DOHH2 (cell line): ENCODE results near the gene TTLL3.

ENCODE experiments used
- H3F3A ChIP-seq: fragments of 200-600 bp; sonication (generic), shearing (Covaris generic); 2 replicates; pipeline ENCODE4 v1.6.0; 2016; ENCODE audit warnings: antibody characterized with exemption, mild to moderate bottlenecking; ENCODE audit not compliant: control insufficient read depth, insufficient read depth
- H3K27ac ChIP-seq: fragments of 200-600 bp; sonication (generic); 2 replicates; pipeline ENCODE4 v1.5.1; 2014; ENCODE audit warnings: low read depth, mild to moderate bottlenecking, low read length, moderate library complexity
- H3K27me3 ChIP-seq: fragments of 200-600 bp; sonication (generic); 2 replicates; pipeline ENCODE4 v1.6.1; 2014; ENCODE audit warnings: mild to moderate bottlenecking, low read length, mixed read lengths; ENCODE audit not compliant: control insufficient read depth
- H3K36me3 ChIP-seq: fragments of 200-600 bp; sonication (generic); 2 replicates; pipeline ENCODE4 v1.6.1; 2014; ENCODE audit warnings: mild to moderate bottlenecking, low read length, moderate library complexity, mixed read lengths; ENCODE audit not compliant: control insufficient read depth
- H3K4me1 ChIP-seq: fragments of 200-600 bp; sonication (generic); 2 replicates; pipeline ENCODE4 v1.6.1; 2014; ENCODE audit warnings: mild to moderate bottlenecking, low read length, mixed read lengths; ENCODE audit not compliant: control insufficient read depth
- H3K4me2 ChIP-seq: fragments of 200-600 bp; sonication (generic); 2 replicates; pipeline ENCODE4 v1.6.0; 2014; ENCODE audit warnings: mild to moderate bottlenecking, low read length, moderate library complexity
- H3K4me3 ChIP-seq: fragments of 200-600 bp; sonication (generic); 2 replicates; pipeline ENCODE4 v1.5.1; 2014; ENCODE audit warnings: mild to moderate bottlenecking, low read length, mixed read lengths
- H3K79me2 ChIP-seq: fragments of 200-600 bp; sonication (generic); 2 replicates; pipeline ENCODE4 v1.6.1; 2014; ENCODE audit warnings: mild to moderate bottlenecking, low read length, mixed read lengths; ENCODE audit not compliant: control insufficient read depth
- H3K9me2 ChIP-seq: fragments of 200-600 bp; sonication (generic); replicated peaks from 2 replicates; pipeline ENCODE4 v1.6.1; 2014; ENCODE audit warnings: mild to moderate bottlenecking, low read length, mixed read lengths; ENCODE audit not compliant: control insufficient read depth
- H3K9me3 ChIP-seq: fragments of 200-600 bp; sonication (generic); 2 replicates; pipeline ENCODE4 v1.6.1; 2014; ENCODE audit warnings: antibody characterized with exemption, low read length, mixed read lengths; ENCODE audit not compliant: control insufficient read depth, insufficient read depth
- H4K20me1 ChIP-seq: fragments of 200-600 bp; sonication (generic); 2 replicates; pipeline ENCODE4 v1.6.0; 2014; ENCODE audit warnings: low read depth, mild to moderate bottlenecking, antibody characterized with exemption, low read length, moderate library complexity; ENCODE audit not compliant: control insufficient read depth, insufficient read depth
- EZH2phosphoT487 ChIP-seq: fragments of 200-600 bp; sonication (generic); IDR thresholded peaks from 2 replicates; pipeline ENCODE4 v1.6.1; 2017; ENCODE audit warnings: borderline replicate concordance, mild to moderate bottlenecking, antibody characterized with exemption, low read length, moderate library complexity, mixed read lengths
- TF ChIP-seq, protein P1 (sequence below): fragments of 200-600 bp; sonication (generic); IDR thresholded peaks from one replicate; pipeline ENCODE4 v1.5.1; 2014; ENCODE audit warnings: antibody characterized with exemption, mild to moderate bottlenecking, low read depth, low read length; ENCODE audit not compliant: poor library complexity, severe bottlenecking

Gene TTLL3

DNA sequence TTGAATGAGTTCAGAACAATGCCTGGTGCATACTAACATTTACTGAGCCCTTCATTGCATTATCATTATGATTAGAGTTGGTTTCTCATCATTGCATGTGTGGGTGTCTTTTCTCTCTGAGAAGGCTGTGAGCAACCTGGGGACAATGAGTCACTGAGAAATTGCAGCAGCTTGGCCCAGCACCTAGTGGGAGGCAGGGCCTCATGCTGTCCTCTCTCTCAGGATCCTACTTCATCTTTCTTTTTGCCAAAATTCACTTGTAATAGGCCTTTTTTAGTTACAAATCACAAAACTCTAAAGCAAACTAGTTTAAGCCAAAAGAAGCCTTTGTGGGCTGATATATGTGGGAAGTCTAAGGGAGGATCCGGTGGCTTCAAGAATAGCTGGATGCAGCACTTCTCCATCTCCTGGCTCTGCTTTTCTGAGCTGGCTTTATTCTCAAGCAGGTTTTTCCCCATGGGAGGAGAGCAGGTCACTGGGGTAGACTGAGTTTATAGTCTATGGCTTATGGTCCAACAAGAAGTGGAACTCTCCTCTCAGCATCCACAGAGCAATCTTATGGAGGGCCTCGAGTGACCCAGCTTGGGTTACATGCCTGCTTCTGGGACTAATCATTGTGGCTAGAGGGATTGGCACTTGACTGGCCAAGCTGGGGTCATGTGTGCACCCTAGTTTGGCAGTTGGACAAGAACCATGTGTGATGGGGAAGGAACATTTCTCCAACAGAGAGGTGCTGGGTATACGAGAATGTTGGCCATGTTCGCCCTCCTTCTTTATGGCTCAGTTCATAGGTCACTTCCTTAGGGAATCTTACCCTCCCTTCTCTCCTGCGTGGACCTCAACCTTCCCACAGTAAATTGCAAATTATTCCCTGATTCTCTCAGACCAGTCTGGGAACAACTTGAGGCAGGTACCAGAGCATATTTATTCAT is 31.7 kb upstream of the TTLL3 start:
- peaks cover 29% of the 10 kb centered on the region for H3K36me3 ChIP-seq
- H3K9me2 ChIP-seq: no peaks in the 10 kb centered on the region
- H3K9me3 ChIP-seq: no peaks in the 10 kb centered on the region
- peaks cover 70% of the 10 kb centered on the region for H3K4me1 ChIP-seq
- no peak overlapping the region; the same call in 1 of the 2 replicates for H3K4me3 ChIP-seq
- H4K20me1 ChIP-seq: no peaks in the 10 kb centered on the region
- H3K27ac ChIP-seq: peak overlapping the region; percentile 99
- TF ChIP-seq EZH2phosphoT487: no peak
- TF ChIP-seq, protein P1, sequence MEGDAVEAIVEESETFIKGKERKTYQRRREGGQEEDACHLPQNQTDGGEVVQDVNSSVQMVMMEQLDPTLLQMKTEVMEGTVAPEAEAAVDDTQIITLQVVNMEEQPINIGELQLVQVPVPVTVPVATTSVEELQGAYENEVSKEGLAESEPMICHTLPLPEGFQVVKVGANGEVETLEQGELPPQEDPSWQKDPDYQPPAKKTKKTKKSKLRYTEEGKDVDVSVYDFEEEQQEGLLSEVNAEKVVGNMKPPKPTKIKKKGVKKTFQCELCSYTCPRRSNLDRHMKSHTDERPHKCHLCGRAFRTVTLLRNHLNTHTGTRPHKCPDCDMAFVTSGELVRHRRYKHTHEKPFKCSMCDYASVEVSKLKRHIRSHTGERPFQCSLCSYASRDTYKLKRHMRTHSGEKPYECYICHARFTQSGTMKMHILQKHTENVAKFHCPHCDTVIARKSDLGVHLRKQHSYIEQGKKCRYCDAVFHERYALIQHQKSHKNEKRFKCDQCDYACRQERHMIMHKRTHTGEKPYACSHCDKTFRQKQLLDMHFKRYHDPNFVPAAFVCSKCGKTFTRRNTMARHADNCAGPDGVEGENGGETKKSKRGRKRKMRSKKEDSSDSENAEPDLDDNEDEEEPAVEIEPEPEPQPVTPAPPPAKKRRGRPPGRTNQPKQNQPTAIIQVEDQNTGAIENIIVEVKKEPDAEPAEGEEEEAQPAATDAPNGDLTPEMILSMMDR: no peak
- H3K27me3 ChIP-seq: no peaks in the 10 kb centered on the region
- peak overlapping the region; percentile 95 for H3K4me2 ChIP-seq
- H3F3A ChIP-seq: peaks cover 30% of the 10 kb centered on the region
- H3K79me2 ChIP-seq: no peaks in the 10 kb centered on the region

DNA sequence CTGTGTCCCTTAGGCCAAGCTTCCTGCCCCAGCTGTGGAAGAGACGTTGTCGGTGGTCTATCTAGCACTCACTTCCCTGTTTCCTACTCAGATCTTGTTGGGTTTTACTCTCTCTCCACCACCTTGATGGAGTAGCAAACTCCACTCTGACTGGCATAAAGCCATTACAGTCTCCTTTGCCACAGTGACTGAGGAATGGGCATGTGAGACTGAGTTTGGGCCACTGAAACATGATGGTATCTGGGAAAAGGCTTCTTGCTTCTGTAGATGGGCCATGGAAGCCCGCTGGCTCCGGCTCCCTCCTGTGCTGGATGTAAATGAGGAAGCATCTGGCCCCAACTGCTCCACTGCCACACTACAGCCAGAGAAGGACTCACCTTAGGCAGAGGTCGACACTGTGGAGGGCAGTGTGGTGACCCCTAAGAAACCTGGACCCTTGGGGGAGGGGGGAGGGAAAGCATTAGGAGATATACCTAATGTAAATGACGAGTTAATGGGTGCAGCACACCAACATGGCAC is 30.9 kb upstream of the TTLL3 start:
- H3K79me2 ChIP-seq: no peaks in the 10 kb centered on the region
- peaks cover 30% of the 10 kb centered on the region for H3F3A ChIP-seq
- no peaks in the 10 kb centered on the region for H3K9me2 ChIP-seq
- peak overlapping the region; percentile 95 for H3K4me2 ChIP-seq
- H3K36me3 ChIP-seq: peaks cover 34% of the 10 kb centered on the region
- no peak for TF ChIP-seq EZH2phosphoT487
- TF ChIP-seq, protein P1: no peak
- H3K4me3 ChIP-seq: peak overlapping the region; percentile 70
- no peaks in the 10 kb centered on the region for H3K9me3 ChIP-seq
- H3K27me3 ChIP-seq: no peaks in the 10 kb centered on the region
- no peaks in the 10 kb centered on the region for H4K20me1 ChIP-seq
- peak overlapping the region; percentile 99 for H3K27ac ChIP-seq
- H3K4me1 ChIP-seq: peaks cover 70% of the 10 kb centered on the region

DNA sequence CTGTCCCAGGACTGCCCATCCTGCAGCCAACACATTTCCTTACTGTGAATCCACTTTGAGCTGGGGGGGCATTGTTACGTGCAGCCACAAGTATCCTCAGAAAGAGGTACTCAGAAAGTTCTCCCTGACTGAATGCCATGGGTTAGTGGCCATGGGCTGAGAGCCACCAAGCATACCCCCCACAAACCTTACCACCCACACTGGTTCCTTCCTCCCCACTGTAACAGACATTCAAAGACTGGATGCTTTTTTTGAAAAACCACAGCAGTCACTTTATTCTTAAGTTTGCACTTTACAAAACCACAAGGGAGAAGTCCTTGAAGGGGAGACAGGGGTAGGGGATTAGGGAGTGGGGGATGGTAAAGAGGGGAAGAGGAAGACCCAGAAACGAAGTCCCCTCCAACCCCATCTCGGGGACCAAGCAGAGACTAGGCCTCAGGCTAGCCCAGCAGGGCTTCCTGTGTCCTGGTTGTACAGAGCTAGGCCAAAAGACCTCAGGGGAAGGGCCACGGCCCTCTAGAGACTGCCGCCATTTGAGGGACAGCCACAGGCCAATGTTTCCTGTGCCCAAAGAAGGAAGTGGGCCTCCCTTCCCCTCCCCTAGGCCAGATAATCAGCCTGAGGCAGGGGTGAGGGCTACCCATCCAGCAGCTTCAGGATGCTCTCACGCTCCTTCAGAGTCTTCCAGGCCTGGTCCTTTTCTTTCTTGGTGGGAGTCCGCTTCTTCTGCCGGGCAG is 30.2 kb upstream of the TTLL3 start:
- peak overlapping the region; percentile 70 for H3K4me3 ChIP-seq
- H4K20me1 ChIP-seq: no peaks in the 10 kb centered on the region
- H3K27ac ChIP-seq: peak overlapping the region; percentile 99

More for the DNA sequence above, 30.2 kb upstream of the TTLL3 start:
- H3K9me2 ChIP-seq: no peaks in the 10 kb centered on the region
- peak overlapping the region; percentile 95 for H3K4me2 ChIP-seq
- TF ChIP-seq EZH2phosphoT487: no peak
- TF ChIP-seq, protein P1: no peak
- no peaks in the 10 kb centered on the region for H3K27me3 ChIP-seq
- H3K36me3 ChIP-seq: peaks cover 35% of the 10 kb centered on the region
- H3F3A ChIP-seq: peaks cover 29% of the 10 kb centered on the region
- no peaks in the 10 kb centered on the region for H3K79me2 ChIP-seq
- peaks cover 70% of the 10 kb centered on the region for H3K4me1 ChIP-seq
- no peaks in the 10 kb centered on the region for H3K9me3 ChIP-seq
